GM18517 (cell line): ENCODE data around the gene LZTR1.
"Not testable (repeated sequence)": the region's sequence is repeated elsewhere in the genome, so short reads cannot be mapped to it uniquely, and the experiment has no call there.

Source experiments
- ATAC-seq: cut with Tn5 transposase; IDR thresholded peaks from one replicate; pipeline ENCODE4 v1.9.1; 2021; ENCODE audit warnings: mild to moderate bottlenecking, moderate library complexity; ENCODE audit not compliant: unreplicated experiment

Gene LZTR1

GRCh38 chr22:21030621-21031544, 48.8 kb downstream of the LZTR1 start:
- no peak for ATAC-seq

- ATAC-seq, result no peak
Observed at GRCh38 chr22:21031545-21032036, 49.5 kb downstream of the LZTR1 start.

GRCh38 chr22:21032037-21032867, 50.2 kb downstream of the LZTR1 start, which contains the start of gene SLC7A4:
Gene SLC7A4, minus strand, starts transcription at chr22:21032561. Its CDS starts 749 bp downstream, at chr22:21031812.
- ATAC-seq, result no peak

GRCh38 chr22:21032868-21033688, 51.0 kb downstream of the LZTR1 start:
- ATAC-seq, result no peak

GRCh38 chr22:21033895-21034294, 51.8 kb downstream of the LZTR1 start:
- no peak for ATAC-seq

- no peak for ATAC-seq
Observed at GRCh38 chr22:21034989-21035388, 52.9 kb downstream of the LZTR1 start.

- ATAC-seq, result no peak
Observed at GRCh38 chr22:21038405-21038804, 56.3 kb downstream of the LZTR1 start.

GRCh38 chr22:21039158-21039557, 57.1 kb downstream of the LZTR1 start:
- ATAC-seq, result not testable (repeated sequence)

GRCh38 chr22:21041937-21042336, 59.8 kb downstream of the LZTR1 start:
- ATAC-seq, result no peak

- ATAC-seq, result no peak
Observed at GRCh38 chr22:21042978-21043859, 61.1 kb downstream of the LZTR1 start.

GRCh38 chr22:21043860-21044535, 61.9 kb downstream of the LZTR1 start:
- ATAC-seq, result no peak

- ATAC-seq, result no peak
Observed at GRCh38 chr22:21044931-21045584, 63.0 kb downstream of the LZTR1 start.

- no peak for ATAC-seq
Observed at GRCh38 chr22:21045585-21046294, 63.6 kb downstream of the LZTR1 start, which contains the start of gene LRRC74B. Gene LRRC74B, plus strand, starts transcription at chr22:21045946. Its CDS starts 41 bp downstream, at chr22:21045987.

- no peak for ATAC-seq
Observed at GRCh38 chr22:21047035-21047661, 65.1 kb downstream of the LZTR1 start.

- ATAC-seq, result no peak
Observed at GRCh38 chr22:21047730-21048129, 65.6 kb downstream of the LZTR1 start.

- not testable (repeated sequence) for ATAC-seq
Observed at GRCh38 chr22:21048448-21048847, 66.4 kb downstream of the LZTR1 start.
